GM12864 (cell line): Measurements from ENCODE around the gene OR10H5.
"Not testable (repeated sequence)": the region's sequence is repeated elsewhere in the genome, so short reads cannot be mapped to it uniquely, and the experiment has no call there.

ENCODE experiments used
- DNase-seq: peaks from one replicate; pipeline ENCODE4 v3.0.0-alpha.2; 2011; ENCODE audit warnings: low read depth
- H3K4me3 ChIP-seq: 2 replicates; pipeline ENCODE4 v1.5.1; 2011; ENCODE audit warnings: mild to moderate bottlenecking, low read depth, low read length, control low read depth
- TF ChIP-seq, protein P1 (sequence below): IDR thresholded peaks from 2 replicates; pipeline ENCODE4 v1.5.1; 2011; ENCODE audit warnings: low read depth, mild to moderate bottlenecking, moderate library complexity, low read length, control low read depth, inconsistent platforms; ENCODE audit errors: missing control alignments

The OR10H5 gene

GRCh38 chr19:15769586-15769985 is 17.9 kb upstream of the OR10H5 start:
- TF ChIP-seq, protein P1, sequence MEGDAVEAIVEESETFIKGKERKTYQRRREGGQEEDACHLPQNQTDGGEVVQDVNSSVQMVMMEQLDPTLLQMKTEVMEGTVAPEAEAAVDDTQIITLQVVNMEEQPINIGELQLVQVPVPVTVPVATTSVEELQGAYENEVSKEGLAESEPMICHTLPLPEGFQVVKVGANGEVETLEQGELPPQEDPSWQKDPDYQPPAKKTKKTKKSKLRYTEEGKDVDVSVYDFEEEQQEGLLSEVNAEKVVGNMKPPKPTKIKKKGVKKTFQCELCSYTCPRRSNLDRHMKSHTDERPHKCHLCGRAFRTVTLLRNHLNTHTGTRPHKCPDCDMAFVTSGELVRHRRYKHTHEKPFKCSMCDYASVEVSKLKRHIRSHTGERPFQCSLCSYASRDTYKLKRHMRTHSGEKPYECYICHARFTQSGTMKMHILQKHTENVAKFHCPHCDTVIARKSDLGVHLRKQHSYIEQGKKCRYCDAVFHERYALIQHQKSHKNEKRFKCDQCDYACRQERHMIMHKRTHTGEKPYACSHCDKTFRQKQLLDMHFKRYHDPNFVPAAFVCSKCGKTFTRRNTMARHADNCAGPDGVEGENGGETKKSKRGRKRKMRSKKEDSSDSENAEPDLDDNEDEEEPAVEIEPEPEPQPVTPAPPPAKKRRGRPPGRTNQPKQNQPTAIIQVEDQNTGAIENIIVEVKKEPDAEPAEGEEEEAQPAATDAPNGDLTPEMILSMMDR = no peak
- DNase-seq = no peak
- H3K4me3 ChIP-seq = no peak overlapping the region

DNA sequence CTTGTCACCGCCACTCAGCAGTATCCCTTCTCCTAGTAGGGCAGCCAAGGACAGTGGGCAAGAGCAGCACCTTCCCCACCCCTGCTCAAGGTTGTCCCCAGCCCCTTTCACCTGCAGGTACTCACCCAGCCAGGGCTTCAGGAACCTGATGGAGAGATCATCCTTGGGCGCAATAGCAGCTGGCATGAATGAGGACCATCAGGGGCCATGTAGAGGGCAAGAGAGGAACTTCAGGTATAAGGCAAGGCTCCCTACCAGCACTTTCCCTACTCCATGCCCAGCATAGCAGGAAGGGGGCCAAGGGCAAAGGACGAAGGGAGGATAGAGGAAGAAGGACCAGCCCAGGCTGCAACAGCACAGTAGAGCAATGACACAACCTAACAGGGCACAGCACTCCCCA is 13.3 kb upstream of the OR10H5 start:
- not testable (repeated sequence) for H3K4me3 ChIP-seq, DNase-seq

- TF ChIP-seq, protein P1 = no peak
- no peak overlapping the region for H3K4me3 ChIP-seq
- no peak for DNase-seq
Observed at GRCh38 chr19:15775249-15775648, 12.2 kb upstream of the OR10H5 start.

DNA sequence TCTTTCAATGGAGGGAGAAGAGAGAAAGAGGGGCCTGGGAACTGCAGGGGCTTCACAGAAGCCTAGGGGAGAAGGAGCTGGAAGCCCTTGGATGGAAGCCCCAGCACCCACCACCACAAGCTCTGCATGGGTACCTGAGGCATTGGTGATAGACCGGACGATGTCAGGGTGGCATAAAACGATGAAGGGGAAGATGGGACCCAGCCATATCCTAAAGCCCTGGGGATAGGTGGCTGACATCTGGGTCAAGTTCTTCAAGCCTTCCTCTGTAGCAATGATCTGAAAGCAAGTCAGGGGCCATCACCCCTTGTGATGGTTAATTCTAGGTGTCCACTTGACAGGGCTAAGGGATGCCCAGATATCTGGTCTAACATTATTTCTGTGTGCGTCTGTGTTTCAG is 11.2 kb upstream of the OR10H5 start:
- no peak for DNase-seq
- TF ChIP-seq, protein P1 = no peak
- no peak overlapping the region for H3K4me3 ChIP-seq

GRCh38 chr19:15776991-15777970 is 10.2 kb upstream of the OR10H5 start:
- no peak for DNase-seq
- H3K4me3 ChIP-seq = no peak overlapping the region
- TF ChIP-seq, protein P1 = no peak

GRCh38 chr19:15779756-15780476 is 7.5 kb upstream of the OR10H5 start:
- no peak overlapping the region for H3K4me3 ChIP-seq
- TF ChIP-seq, protein P1 = no peak
- DNase-seq = no peak

DNA sequence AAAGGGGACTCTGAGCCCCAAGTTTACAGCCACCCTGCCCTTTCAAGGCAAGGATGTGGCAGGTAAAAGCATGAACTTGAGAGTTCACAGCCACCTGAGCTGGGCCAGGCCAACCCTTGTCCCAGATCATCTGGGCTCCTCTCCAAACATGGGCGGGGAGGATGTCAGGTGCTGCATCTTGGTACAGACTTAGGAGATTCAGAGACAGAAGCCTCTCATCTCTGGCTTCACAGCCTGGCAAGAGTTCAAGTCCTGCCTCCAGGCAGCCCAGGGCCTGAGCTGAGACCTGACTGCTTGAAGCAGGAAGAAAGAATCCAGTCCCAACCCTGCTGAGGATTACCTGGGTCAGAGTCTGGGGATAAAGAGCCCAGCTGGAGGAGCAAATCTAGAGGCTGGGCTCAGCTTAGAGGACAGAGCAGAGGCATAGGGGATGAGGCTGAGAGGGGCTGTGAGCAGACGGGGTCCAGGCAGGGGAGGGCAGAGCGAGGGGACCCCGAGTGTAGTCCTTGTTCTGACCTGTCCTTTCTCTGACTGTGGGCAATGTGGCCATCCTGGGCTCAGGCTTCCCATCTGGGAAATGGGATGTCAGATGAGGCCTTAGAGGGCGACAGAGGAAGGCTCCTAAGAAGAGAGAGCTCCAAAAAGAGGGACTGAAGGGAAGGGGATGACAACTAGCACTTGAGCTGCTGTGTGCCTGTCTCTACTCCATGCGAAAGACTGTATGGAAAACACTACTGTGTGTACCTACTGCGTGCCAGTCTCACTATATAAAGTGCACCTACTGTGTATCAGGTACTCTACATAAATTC is 6.6 kb upstream of the OR10H5 start:
- DNase-seq = no peak
- no peak overlapping the region for H3K4me3 ChIP-seq
- TF ChIP-seq, protein P1 = no peak
